HG02840 (cell line): Measurements from ENCODE around the gene ING4.

ENCODE experiments used
- ATAC-seq: cut with Tn5 transposase; IDR thresholded peaks from one replicate; pipeline ENCODE4 v1.9.1; 2021; ENCODE audit warnings: mild to moderate bottlenecking, moderate library complexity, moderate number of reproducible peaks; ENCODE audit not compliant: unreplicated experiment, low FRiP score

Gene ING4

GRCh38 chr12:6640497-6640896 is 22.4 kb downstream of the ING4 start:
- ATAC-seq, result no peak

GRCh38 chr12:6639151-6639801 is 23.6 kb downstream of the ING4 start:
- no peak for ATAC-seq

- no peak for ATAC-seq
Observed at GRCh38 chr12:6638305-6638704, 24.6 kb downstream of the ING4 start.

GRCh38 chr12:6635856-6636531 is 26.9 kb downstream of the ING4 start, which contains the start of gene LPAR5:
Gene LPAR5 (minus strand): TSS chr12:6635959. CDS start chr12:6621248, 14,711 bp downstream.
- no peak for ATAC-seq

- ATAC-seq, result peak; percentile 43
Observed at GRCh38 chr12:6635375-6635855, 27.5 kb downstream of the ING4 start.

- ATAC-seq, result peak; percentile 55
Observed at GRCh38 chr12:6632026-6632983, 30.6 kb downstream of the ING4 start.

GRCh38 chr12:6631549-6631961 is 31.4 kb downstream of the ING4 start:
- ATAC-seq, result no peak

- ATAC-seq, result no peak
Observed at GRCh38 chr12:6630736-6631135, 32.2 kb downstream of the ING4 start.

GRCh38 chr12:6627616-6628015 is 35.3 kb downstream of the ING4 start:
- ATAC-seq, result no peak

GRCh38 chr12:6626654-6627283 is 36.1 kb downstream of the ING4 start:
- ATAC-seq, result no peak

GRCh38 chr12:6620885-6621274 is 42.0 kb downstream of the ING4 start:
- ATAC-seq, result no peak

GRCh38 chr12:6620137-6620884 is 42.6 kb downstream of the ING4 start:
- ATAC-seq, result no peak

- no peak for ATAC-seq
Observed at GRCh38 chr12:6618483-6619225, 44.3 kb downstream of the ING4 start.

- ATAC-seq, result no peak
Observed at GRCh38 chr12:6615802-6616201, 47.1 kb downstream of the ING4 start.

GRCh38 chr12:6614513-6615172 is 48.3 kb downstream of the ING4 start:
- ATAC-seq, result no peak

GRCh38 chr12:6613776-6614512 is 49.0 kb downstream of the ING4 start:
- no peak for ATAC-seq

GRCh38 chr12:6613015-6613775 is 49.7 kb downstream of the ING4 start:
- no peak for ATAC-seq
